Measurements from ENCODE around the gene MBD2.

- TF ChIP-seq, protein P1, sequence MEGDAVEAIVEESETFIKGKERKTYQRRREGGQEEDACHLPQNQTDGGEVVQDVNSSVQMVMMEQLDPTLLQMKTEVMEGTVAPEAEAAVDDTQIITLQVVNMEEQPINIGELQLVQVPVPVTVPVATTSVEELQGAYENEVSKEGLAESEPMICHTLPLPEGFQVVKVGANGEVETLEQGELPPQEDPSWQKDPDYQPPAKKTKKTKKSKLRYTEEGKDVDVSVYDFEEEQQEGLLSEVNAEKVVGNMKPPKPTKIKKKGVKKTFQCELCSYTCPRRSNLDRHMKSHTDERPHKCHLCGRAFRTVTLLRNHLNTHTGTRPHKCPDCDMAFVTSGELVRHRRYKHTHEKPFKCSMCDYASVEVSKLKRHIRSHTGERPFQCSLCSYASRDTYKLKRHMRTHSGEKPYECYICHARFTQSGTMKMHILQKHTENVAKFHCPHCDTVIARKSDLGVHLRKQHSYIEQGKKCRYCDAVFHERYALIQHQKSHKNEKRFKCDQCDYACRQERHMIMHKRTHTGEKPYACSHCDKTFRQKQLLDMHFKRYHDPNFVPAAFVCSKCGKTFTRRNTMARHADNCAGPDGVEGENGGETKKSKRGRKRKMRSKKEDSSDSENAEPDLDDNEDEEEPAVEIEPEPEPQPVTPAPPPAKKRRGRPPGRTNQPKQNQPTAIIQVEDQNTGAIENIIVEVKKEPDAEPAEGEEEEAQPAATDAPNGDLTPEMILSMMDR (optimal IDR thresholded peaks at IDR 0.05 in 1 of 3, IDR thresholded peaks at IDR 0.05 in 1 of 3, conservative IDR thresholded peaks at IDR 0.05 in 1 of 3; ENCODE audit: extremely low read depth in 1 of 3, insufficient read depth in 2 of 3, low read length in 3 of 3) = no peak
- no peak for TF ChIP-seq EZH2 (IDR thresholded peaks at IDR 0.05; ENCODE audit: low read length)
These were observed 19.6 kb downstream of the MBD2 start for GRCh38 chr18:54204883-54205282.

Data from keratinocyte (primary cell).